Measurements from ENCODE around the gene EPB41L4A.

Gene EPB41L4A

DNA sequence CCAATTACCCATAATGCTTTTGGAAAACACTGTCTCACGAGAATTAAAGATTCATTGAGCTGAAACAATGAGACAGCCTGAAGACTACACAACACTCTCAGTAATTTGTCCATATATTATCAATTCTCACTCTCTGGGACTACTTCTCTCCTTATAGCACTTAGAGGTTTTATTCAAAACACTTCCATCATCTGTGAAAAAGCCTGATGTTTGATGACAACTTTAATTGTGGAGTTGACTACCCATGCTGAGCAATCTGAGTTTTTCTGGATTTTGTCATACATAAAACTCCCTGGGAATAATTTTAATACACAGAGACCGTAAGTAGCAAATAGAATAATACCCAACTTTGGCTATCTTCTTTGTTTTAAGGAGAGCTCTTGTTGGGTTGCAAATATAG is 305.5 kb downstream of the EPB41L4A start:
- no peak for DNase-seq (ENCODE audit: low read depth)

All from stimulated activated CD8-positive, alpha-beta memory T cell treated with anti-CD3 and anti-CD28 coated beads, Interleukin-15, amount 100 ng/mL, for 24 hours (primary cell).